HUES64 (cell line): ENCODE results near the gene CDC42BPB.
"Not testable (repeated sequence)": the region's sequence is repeated elsewhere in the genome, so short reads cannot be mapped to it uniquely, and the experiment has no call there.

ENCODE experiments used
- H3K27ac ChIP-seq: 2 replicates; pipeline ENCODE4 v1.7.0; 2013; ENCODE audit warnings: low read depth, low read length, inconsistent platforms
- H3K27me3 ChIP-seq: 2 replicates; pipeline ENCODE4 v1.6.1; 2013; ENCODE audit warnings: mild to moderate bottlenecking, low read length; ENCODE audit not compliant: insufficient read depth
- H3K36me3 ChIP-seq: 2 replicates; pipeline ENCODE4 v1.6.1; 2013; ENCODE audit warnings: mild to moderate bottlenecking, low read length; ENCODE audit not compliant: insufficient read depth
- H3K4me1 ChIP-seq: 2 replicates; pipeline ENCODE4 v1.6.1; 2013; ENCODE audit warnings: mild to moderate bottlenecking, low read length, moderate library complexity; ENCODE audit not compliant: insufficient read depth
- H3K4me3 ChIP-seq: 2 replicates; pipeline ENCODE4 v1.5.1; 2013; ENCODE audit warnings: mild to moderate bottlenecking, low read length, moderate library complexity
- H3K9ac ChIP-seq: 2 replicates; pipeline ENCODE4 v1.6.1; 2013; ENCODE audit warnings: mild to moderate bottlenecking, low read depth, low read length
- H3K9me3 ChIP-seq: 2 replicates; pipeline ENCODE4 v1.6.1; 2013; ENCODE audit warnings: low read depth, low read length; ENCODE audit not compliant: insufficient read depth
- WGBS: fragments of 150-250, 120-280 bp; methylation state at CpG from one replicate; pipeline ENCODE4 v1.1.7; 2013; ENCODE audit warnings: missing lambda C conversion rate; 5-methylcytosine and 5-hydroxymethylcytosine counted together

The CDC42BPB gene

GRCh38 chr14:102926840-102927239 is 130.5 kb downstream of the CDC42BPB start:
- not testable (repeated sequence) for H3K36me3 ChIP-seq, H3K9ac ChIP-seq, H3K4me3 ChIP-seq, H3K27ac ChIP-seq, H3K9me3 ChIP-seq, H3K4me1 ChIP-seq
- 90% methylated on average over 10 of the region's 10 CpGs for WGBS
- H3K27me3 ChIP-seq, result peaks cover 97% of the 10 kb centered on the region

- 40% methylated on average over 12 of the region's 12 CpGs for WGBS
- no peaks in the 10 kb centered on the region for H3K9me3 ChIP-seq
- no peaks in the 10 kb centered on the region for H3K36me3 ChIP-seq
- H3K27me3 ChIP-seq, result peaks cover 100% of the 10 kb centered on the region
- peaks cover 10% of the 10 kb centered on the region for H3K4me1 ChIP-seq
- peak overlapping the region; percentile 1; the same call in 1 of the 2 replicates for H3K4me3 ChIP-seq
- H3K27ac ChIP-seq, result no peak overlapping the region
- no peak overlapping the region for H3K9ac ChIP-seq
Measured at GRCh38 chr14:102926104-102926503, 131.2 kb downstream of the CDC42BPB start.

GRCh38 chr14:102925646-102926045 is 131.7 kb downstream of the CDC42BPB start:
- H3K4me1 ChIP-seq, result peaks cover 10% of the 10 kb centered on the region
- no peak overlapping the region for H3K27ac ChIP-seq
- H3K9me3 ChIP-seq, result no peaks in the 10 kb centered on the region
- H3K4me3 ChIP-seq, result peak overlapping the region; percentile 1; the same call in 1 of the 2 replicates
- peaks cover 100% of the 10 kb centered on the region for H3K27me3 ChIP-seq
- WGBS, result 82% methylated on average over 11 of the region's 11 CpGs
- no peak overlapping the region for H3K9ac ChIP-seq
- H3K36me3 ChIP-seq, result no peaks in the 10 kb centered on the region

GRCh38 chr14:102924632-102925588 is 132.4 kb downstream of the CDC42BPB start:
- Histone ChIP-seq H3K9ac (no peak overlapping the region), H3K27ac (no peak overlapping the region), H3K9me3 (no peaks in the 10 kb centered on the region), H3K27me3 (peaks cover 96% of the 10 kb centered on the region), H3K4me1 (peaks cover 10% of the 10 kb centered on the region), H3K36me3 (no peaks in the 10 kb centered on the region), H3K4me3 (no peak overlapping the region)
- 86% methylated on average over 25 of the region's 25 CpGs for WGBS

GRCh38 chr14:102923925-102924486 is 133.3 kb downstream of the CDC42BPB start:
- Histone ChIP-seq H3K36me3 (no peaks in the 10 kb centered on the region), H3K27ac (no peak overlapping the region), H3K9me3 (no peaks in the 10 kb centered on the region), H3K4me1 (peaks cover 10% of the 10 kb centered on the region), H3K9ac (no peak overlapping the region), H3K27me3 (peaks cover 87% of the 10 kb centered on the region), H3K4me3 (peak overlapping the region; percentile 52)
- WGBS, result 56% methylated on average over 11 of the region's 11 CpGs

GRCh38 chr14:102923201-102923924 is 134.0 kb downstream of the CDC42BPB start:
- no peak overlapping the region; the same call in 1 of the 2 replicates for H3K9ac ChIP-seq
- no peak overlapping the region for H3K27ac ChIP-seq
- 5% methylated on average over 53 of the region's 53 CpGs for WGBS
- no peaks in the 10 kb centered on the region for H3K36me3 ChIP-seq
- H3K27me3 ChIP-seq, result peaks cover 80% of the 10 kb centered on the region
- peaks cover 10% of the 10 kb centered on the region for H3K4me1 ChIP-seq
- no peaks in the 10 kb centered on the region for H3K9me3 ChIP-seq
- H3K4me3 ChIP-seq, result peak overlapping the region; percentile 52

GRCh38 chr14:102922490-102923200 is 134.7 kb downstream of the CDC42BPB start, which contains the start of gene AMN:
Gene AMN, plus strand, starts transcription at chr14:102922663. Its CDS starts 26 bp downstream, at chr14:102922689.
- H3K9ac ChIP-seq, result no peak within 1 kb of the TSS; the same call in 1 of the 2 replicates
- no peak within 1 kb of the TSS for H3K27ac ChIP-seq
- no peaks in the 10 kb centered on the region for H3K9me3 ChIP-seq
- peaks cover 73% of the 10 kb centered on the region for H3K27me3 ChIP-seq
- peak within 1 kb of the TSS; percentile 52 for H3K4me3 ChIP-seq
- H3K36me3 ChIP-seq, result no peaks in the 10 kb centered on the region
- 7% methylated on average over 56 of the region's 56 CpGs for WGBS
- H3K4me1 ChIP-seq, result peaks cover 10% of the 10 kb centered on the region

GRCh38 chr14:102920998-102921304 is 136.4 kb downstream of the CDC42BPB start:
- no peak overlapping the region for H3K9ac ChIP-seq
- no peak overlapping the region for H3K4me3 ChIP-seq
- H3K27me3 ChIP-seq, result peaks cover 56% of the 10 kb centered on the region
- no peaks in the 10 kb centered on the region for H3K36me3 ChIP-seq
- no peaks in the 10 kb centered on the region for H3K9me3 ChIP-seq
- no peak overlapping the region for H3K27ac ChIP-seq
- H3K4me1 ChIP-seq, result peaks cover 6% of the 10 kb centered on the region
- WGBS, result 93% methylated on average over 1 of the region's 1 CpG

- 87% methylated on average over 5 of the region's 5 CpGs for WGBS
Measured at GRCh38 chr14:102920273-102920997, 136.9 kb downstream of the CDC42BPB start.

GRCh38 chr14:102918438-102918837 is 138.9 kb downstream of the CDC42BPB start:
- Histone ChIP-seq H3K27ac (no peak overlapping the region), H3K9ac (no peak overlapping the region), H3K27me3 (peaks cover 31% of the 10 kb centered on the region), H3K4me3 (no peak overlapping the region), H3K4me1 (0 out of 2 replicates have a peak, but pooled peaks cover 1% of the 10 kb centered on the region), H3K36me3 (no peaks in the 10 kb centered on the region), H3K9me3 (no peaks in the 10 kb centered on the region)
- 55% methylated on average over 2 of the region's 2 CpGs for WGBS

More at GRCh38 chr14:102920273-102920997, 136.9 kb downstream of the CDC42BPB start:
- Histone ChIP-seq H3K9ac (no peak overlapping the region), H3K4me3 (no peak overlapping the region), H3K9me3 (no peaks in the 10 kb centered on the region), H3K27me3 (peaks cover 51% of the 10 kb centered on the region), H3K4me1 (0 out of 2 replicates have a peak, but pooled peaks cover 4% of the 10 kb centered on the region), H3K36me3 (no peaks in the 10 kb centered on the region), H3K27ac (no peak overlapping the region)
